A673 (cell line): ENCODE data around the gene CD4. TPM values are rescaled to one million over a fixed set of nuclear protein-coding genes. Genes with fewer than 3 reads are reported as not detected.

ENCODE experiments used
- BruUV-seq: library from RNA; stranded (reverse); fragments of 400-500 nt; replicated peaks from 2 replicates; lab custom pipeline; 2021; lab: Mats Ljungman, UMichigan
- CTCF ChIA-PET: fragments of 300-600 bp; sonication (Branson Sonifier 250); formaldehyde crosslinking; loops from one replicate; lab custom pipeline; 2022; ENCODE audit warnings: antibody characterized with exemption; lab: Charles Lee
- POLR2A ChIA-PET: fragments of 300-600 bp; sonication (Branson Sonifier 250); formaldehyde crosslinking; loops from one replicate; lab custom pipeline; 2022; ENCODE audit warnings: antibody characterized with exemption; ENCODE audit not compliant: low non-redundant PET; lab: Charles Lee
- DNase-seq: peaks from one replicate; pipeline ENCODE4 v3.0.0-alpha.2; 2015; ENCODE audit warnings: low spot score
- H3K27ac ChIP-seq: fragments of 200-600 bp; sonication (generic); 2 replicates; pipeline ENCODE4 v1.5.1; 2016; ENCODE audit warnings: mixed run types, low read depth, mild to moderate bottlenecking, mixed read lengths, antibody characterized with exemption, low read length; ENCODE audit not compliant: poor library complexity, severe bottlenecking
- H3K27me3 ChIP-seq: fragments of 200-600 bp; sonication (generic); replicated peaks from 2 replicates; pipeline ENCODE4 v1.6.1; 2017; ENCODE audit warnings: mixed run types, low read depth, mild to moderate bottlenecking, mixed read lengths, antibody characterized with exemption, low read length; ENCODE audit not compliant: insufficient read depth, poor library complexity
- H3K36me3 ChIP-seq: fragments of 200-600 bp; sonication (generic); 2 replicates; pipeline ENCODE4 v1.6.1; 2016; ENCODE audit warnings: mixed run types, mild to moderate bottlenecking, mixed read lengths, antibody characterized with exemption, low read length; ENCODE audit not compliant: insufficient read depth, poor library complexity, severe bottlenecking
- H3K4me1 ChIP-seq: fragments of 200-600 bp; sonication (generic); 2 replicates; pipeline ENCODE4 v1.6.1; 2017; ENCODE audit warnings: mixed run types, mild to moderate bottlenecking, mixed read lengths, antibody characterized with exemption, low read length; ENCODE audit not compliant: insufficient read depth, poor library complexity, severe bottlenecking
- H3K4me3 ChIP-seq: fragments of 200-600 bp; sonication (generic); 2 replicates; pipeline ENCODE4 v1.5.1; 2016; ENCODE audit warnings: low read depth, mixed run types, mild to moderate bottlenecking, mixed read lengths, low read length; ENCODE audit not compliant: poor library complexity, severe bottlenecking
- H3K9me3 ChIP-seq: fragments of 200-600 bp; sonication (generic); 2 replicates; pipeline ENCODE4 v1.6.1; 2016; ENCODE audit warnings: mixed run types, low read depth, mild to moderate bottlenecking, mixed read lengths, antibody characterized with exemption, low read length; ENCODE audit not compliant: poor library complexity, severe bottlenecking
- EZH2 ChIP-seq: fragments of 200-600 bp; sonication (generic); IDR thresholded peaks from 2 replicates; pipeline ENCODE4 v1.6.1; 2017; ENCODE audit warnings: borderline replicate concordance, low read depth, mild to moderate bottlenecking, mixed read lengths, antibody characterized with exemption, low read length; ENCODE audit not compliant: poor library complexity, severe bottlenecking
- intact Hi-C: fragments of 100-400 bp; cut with micrococcal nuclease; formaldehyde crosslinking; loops from one replicate; pipeline ENCODE4 v1.10.0; 2022; ENCODE audit not compliant: unreplicated experiment
- total RNA-seq: library from RNA; stranded (reverse); gene quantifications from 2 replicates; pipeline ENCODE4 v1.2.3, GENCODE V29; 2021
- TF ChIP-seq, protein P1 (sequence below): fragments of 300-800, 200-600 bp; sonication (generic); conservative IDR thresholded peaks from 2 replicates; pipeline ENCODE4 v1.5.1; 2017; ENCODE audit warnings: low read depth, mild to moderate bottlenecking, antibody characterized with exemption, low read length, moderate library complexity, mixed read lengths

The CD4 gene
- total RNA-seq, 1 experiment from 2014 or later: not detected

DNA sequence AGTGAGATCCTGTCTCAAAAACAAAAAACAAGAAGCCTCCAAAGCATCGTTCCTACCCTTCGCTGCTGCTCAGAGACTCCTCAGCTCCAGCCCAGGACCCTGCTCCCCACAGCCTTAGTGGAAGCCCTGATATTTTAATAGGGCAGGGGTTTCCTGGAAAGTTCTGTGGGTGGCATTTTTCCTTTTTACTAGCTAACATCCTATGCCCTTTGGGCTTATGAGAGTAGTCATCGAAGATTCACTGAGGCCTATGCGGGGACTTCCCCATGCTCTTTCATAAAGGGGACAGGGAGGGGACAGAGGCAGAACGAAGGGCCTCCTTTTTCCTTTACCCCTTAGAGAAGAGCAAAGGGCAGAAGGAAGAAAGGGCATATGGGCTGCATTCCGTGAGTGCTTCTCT, 8.8 kb upstream of the CD4 start:
- POLR2A ChIA-PET: no interaction called here
- Histone ChIP-seq H3K36me3 (peaks cover 15% of the 10 kb centered on the region), H3K9me3 (no peaks in the 10 kb centered on the region), H3K4me3 (no peak overlapping the region), H3K27me3 (no peaks in the 10 kb centered on the region), H3K27ac (no peak overlapping the region), H3K4me1 (peaks cover 8% of the 10 kb centered on the region)
- no peak for DNase-seq
- BruUV-seq: no TSS peak
- intact Hi-C loops: no loop called here
- CTCF ChIA-PET: interaction anchor here (0.5 to 1.9 kb wide), 4 partner anchors 27 to 227 kb away, joined by 3 to 8 read pairs (median 4); partner anchors contain the start of gene MLF2
- TF ChIP-seq, protein P1, sequence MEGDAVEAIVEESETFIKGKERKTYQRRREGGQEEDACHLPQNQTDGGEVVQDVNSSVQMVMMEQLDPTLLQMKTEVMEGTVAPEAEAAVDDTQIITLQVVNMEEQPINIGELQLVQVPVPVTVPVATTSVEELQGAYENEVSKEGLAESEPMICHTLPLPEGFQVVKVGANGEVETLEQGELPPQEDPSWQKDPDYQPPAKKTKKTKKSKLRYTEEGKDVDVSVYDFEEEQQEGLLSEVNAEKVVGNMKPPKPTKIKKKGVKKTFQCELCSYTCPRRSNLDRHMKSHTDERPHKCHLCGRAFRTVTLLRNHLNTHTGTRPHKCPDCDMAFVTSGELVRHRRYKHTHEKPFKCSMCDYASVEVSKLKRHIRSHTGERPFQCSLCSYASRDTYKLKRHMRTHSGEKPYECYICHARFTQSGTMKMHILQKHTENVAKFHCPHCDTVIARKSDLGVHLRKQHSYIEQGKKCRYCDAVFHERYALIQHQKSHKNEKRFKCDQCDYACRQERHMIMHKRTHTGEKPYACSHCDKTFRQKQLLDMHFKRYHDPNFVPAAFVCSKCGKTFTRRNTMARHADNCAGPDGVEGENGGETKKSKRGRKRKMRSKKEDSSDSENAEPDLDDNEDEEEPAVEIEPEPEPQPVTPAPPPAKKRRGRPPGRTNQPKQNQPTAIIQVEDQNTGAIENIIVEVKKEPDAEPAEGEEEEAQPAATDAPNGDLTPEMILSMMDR: no peak
- TF ChIP-seq EZH2: no peak

DNA sequence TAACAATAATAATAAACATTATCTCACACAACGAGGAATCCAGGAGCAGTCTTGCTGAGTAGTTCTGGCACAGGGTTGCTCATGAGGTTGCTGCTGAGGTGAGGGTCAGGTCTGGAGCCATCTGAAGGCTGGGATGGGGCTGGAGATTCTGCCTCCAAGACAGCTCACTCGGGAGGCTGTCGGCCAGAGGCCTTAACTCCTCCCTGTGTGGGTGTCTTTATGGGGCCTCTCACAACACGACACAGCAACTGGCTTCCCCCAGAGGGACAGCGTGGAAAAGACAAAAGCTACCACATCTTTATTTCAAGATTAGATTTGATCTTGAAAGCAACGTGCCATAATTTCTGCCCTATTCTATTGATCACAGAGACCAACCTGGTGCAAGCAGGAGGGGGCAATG, 7.2 kb upstream of the CD4 start:
- POLR2A ChIA-PET: no interaction called here
- H3K4me1 ChIP-seq: peaks cover 8% of the 10 kb centered on the region

DNA sequence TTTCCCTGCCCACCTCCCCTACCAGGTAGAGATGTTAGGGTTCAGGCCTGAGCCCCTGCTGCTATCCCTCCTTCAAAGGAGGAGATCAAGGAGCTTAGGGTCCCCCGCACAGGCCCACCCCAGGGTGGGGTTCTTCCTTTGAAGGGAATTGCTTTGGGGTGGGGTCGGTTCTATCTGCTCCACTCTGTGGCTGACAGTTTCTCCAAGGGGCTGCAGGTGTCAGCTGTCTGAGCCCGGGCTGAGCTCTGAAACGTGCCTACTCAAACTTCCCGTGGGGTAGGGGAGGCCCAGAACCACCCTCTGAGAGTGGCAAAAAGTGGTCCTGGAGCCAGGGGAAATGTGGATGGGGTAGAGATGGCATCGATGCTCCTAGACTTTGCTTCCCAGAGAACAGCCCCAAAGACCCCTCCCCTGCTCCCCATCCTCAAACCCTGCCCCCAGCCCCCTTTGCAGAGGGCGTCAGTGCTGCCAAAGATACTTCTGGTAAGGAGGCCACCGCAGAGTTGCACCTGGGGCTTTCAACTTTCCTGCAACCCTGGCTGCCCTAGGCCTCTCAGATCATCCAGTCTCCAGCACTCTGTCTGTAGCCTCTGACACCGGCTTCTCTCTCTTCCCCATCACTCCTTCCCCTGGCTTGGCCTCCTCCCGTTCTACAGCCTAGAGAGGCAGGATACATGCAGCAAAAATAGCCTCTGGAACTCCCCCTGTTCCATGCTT, 6.3 kb upstream of the CD4 start:
- no peaks in the 10 kb centered on the region for H3K36me3 ChIP-seq
- peaks cover 8% of the 10 kb centered on the region for H3K4me1 ChIP-seq
- H3K4me3 ChIP-seq: no peak overlapping the region
- TF ChIP-seq EZH2: no peak
- TF ChIP-seq, protein P1: no peak
- no peak for DNase-seq
- H3K27me3 ChIP-seq: no peaks in the 10 kb centered on the region
- BruUV-seq: no TSS peak
- no peaks in the 10 kb centered on the region for H3K9me3 ChIP-seq
- CTCF ChIA-PET: no interaction called here
- POLR2A ChIA-PET: no interaction called here
- intact Hi-C loops: no loop called here
- no peak overlapping the region for H3K27ac ChIP-seq

More for the DNA sequence above, 7.2 kb upstream of the CD4 start:
- intact Hi-C loops: no loop called here
- no TSS peak for BruUV-seq
- Histone ChIP-seq H3K4me3 (no peak overlapping the region), H3K36me3 (peaks cover 5% of the 10 kb centered on the region), H3K27me3 (no peaks in the 10 kb centered on the region), H3K27ac (no peak overlapping the region), H3K9me3 (no peaks in the 10 kb centered on the region)
- TF ChIP-seq, protein P1: no peak
- TF ChIP-seq EZH2: no peak
- CTCF ChIA-PET: no interaction called here
- DNase-seq: no peak
